NCI-H1436 (cell line): ENCODE measurements around the gene DDX47.
"Not testable (repeated sequence)": the region's sequence is repeated elsewhere in the genome, so short reads cannot be mapped to it uniquely, and the experiment has no call there.

Experiments used
- DNase-seq: peaks from one replicate; lab custom pipeline; 2025; lab: John Stamatoyannopoulos, UW

Gene DDX47

DNA sequence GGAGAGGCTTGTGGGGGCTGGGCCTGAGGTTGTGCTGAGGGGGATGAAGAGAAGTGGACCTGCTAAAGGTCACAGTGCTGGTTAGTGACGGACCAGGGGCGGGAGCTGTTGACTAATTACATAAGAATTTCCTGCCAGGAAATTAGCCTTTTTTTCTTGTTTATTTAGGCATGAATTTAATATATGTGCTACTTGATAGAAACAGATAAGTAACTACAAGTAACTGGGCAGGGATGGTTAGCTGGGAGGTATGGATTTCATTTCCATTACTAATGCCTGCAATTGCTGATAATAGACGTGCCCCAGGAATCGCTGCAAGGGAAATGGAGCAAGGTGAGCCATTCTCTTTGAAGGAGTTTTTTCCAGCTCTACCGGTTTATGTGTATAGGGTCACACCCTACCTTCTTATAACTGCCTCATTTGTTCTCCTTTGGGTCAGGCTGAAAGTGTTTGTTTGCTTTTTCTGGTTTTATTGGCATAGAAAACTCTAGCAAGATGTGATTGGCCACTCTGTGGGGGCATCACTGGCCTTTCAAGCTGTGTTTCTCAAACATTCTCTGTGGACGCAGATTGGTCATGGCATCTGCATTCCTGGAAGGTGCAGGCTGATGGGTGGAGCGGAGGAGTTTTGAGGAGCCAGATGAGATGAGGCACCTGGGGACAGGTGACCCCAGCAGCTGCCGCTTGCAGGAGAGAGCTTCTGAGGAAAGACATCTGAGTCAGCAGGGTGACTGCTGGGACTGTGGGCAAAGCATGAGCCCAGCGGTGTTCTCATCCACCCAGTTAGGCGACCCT lies 59.2 kb downstream of the DDX47 start:
- no peak for DNase-seq

GRCh38 chr12:12872934-12873275 lies 59.8 kb downstream of the DDX47 start:
- no peak for DNase-seq

DNA sequence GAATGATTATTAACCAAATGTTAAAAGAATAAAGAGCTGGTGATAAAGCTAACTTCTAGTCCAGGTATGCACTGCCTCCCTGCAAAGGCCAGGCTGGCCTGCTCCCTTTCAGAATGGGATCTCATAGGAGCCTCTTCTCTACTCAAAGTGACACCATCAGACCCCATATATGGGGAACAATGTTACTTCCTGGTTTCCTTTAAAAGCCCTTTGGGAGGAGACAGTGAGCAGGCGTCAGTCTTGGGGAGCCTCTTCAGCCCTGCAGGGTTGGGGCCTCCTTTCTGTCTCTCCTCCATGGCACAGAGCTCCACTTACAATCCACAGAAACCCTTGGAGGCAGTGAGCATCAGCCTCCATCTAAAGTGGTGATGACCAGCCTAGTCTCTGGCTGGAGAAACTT lies 60.9 kb downstream of the DDX47 start:
- no peak for DNase-seq

DNA sequence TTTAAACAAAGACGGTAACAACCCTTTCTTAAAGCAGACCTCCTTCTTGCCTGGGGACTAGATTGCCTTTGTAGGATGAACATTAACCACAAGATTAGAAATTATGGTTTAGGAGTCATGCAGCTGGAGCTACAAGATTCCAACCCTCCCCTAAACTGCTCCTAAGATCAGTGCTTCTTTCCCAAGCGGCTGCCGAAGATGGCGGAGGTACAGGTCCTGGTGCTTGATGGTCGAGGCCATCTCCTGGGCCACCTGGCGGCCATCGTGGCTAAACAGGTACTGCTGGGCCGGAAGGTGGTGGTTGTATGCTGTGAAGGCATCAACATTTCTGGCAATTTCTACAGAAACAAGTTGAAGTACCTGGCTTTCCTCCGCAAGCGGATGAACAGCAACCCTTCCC lies 62.2 kb downstream of the DDX47 start:
- DNase-seq, result not testable (repeated sequence)

GRCh38 chr12:12877153-12877768 lies 64.1 kb downstream of the DDX47 start:
- no peak for DNase-seq

DNA sequence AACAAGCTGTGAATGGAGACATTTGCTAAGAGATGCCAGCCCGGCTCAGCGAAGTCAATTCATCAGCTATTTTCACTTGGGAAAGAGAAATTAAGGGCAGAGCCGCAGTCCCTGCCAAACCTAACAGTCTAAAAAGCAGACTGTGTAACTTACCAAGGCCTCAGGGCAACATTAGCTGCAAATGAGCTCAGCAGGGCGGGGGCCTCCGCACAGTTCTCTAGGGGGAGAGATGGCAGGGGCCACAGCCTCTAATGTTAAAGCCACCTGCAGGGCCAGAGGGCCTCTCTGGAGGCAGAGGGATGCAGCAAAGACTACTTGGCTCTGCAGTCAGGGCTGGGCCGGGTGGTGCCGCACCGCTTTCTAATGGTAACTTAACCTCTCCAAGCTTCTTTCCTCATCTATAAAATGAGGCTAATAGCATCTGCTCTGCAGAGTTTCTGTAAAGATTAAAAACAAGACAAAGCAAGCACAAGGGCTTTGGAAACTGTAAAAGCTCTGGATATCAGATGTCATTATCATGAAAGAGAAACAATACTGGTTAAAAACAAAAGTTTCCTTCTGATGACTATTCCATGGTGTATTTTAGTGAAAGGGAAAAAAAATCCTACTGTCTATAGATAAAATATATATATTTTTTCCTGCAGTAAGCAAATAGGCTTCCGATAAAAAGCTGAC lies 64.8 kb downstream of the DDX47 start:
- no peak for DNase-seq
